Measurements from ENCODE around the gene BICRAL. TPM values are rescaled to one million over a fixed set of nuclear protein-coding genes. Genes with fewer than 3 reads are reported as not detected.

BICRAL gene
- total and polyA plus RNA-seq, 4 donors: 1.7 to 6.8 (median 3.9) TPM

- Histone ChIP-seq H3K4me3 (ENCODE audit: low read depth in 1 of 3, low read length in 3 of 3) (no peak overlapping the region), H3K4me1 (ENCODE audit: control insufficient read depth in 4 of 4, insufficient read depth in 4 of 4, low read length in 3 of 4) (peaks cover 2 to 22% (median 9%) of the 10 kb centered on the region in 4 donors), H3K9ac (ENCODE audit: low read depth in 1 of 2, low read length in 2 of 2) (no peak overlapping the region), H3K27me3 (ENCODE audit: control insufficient read depth in 4 of 4, insufficient read depth in 4 of 4, low read length in 3 of 4) (no peaks in the 10 kb centered on the region), H3K9me3 (ENCODE audit: control insufficient read depth in 4 of 4, low read length in 3 of 4) (no peaks in the 10 kb centered on the region), H3K36me3 (ENCODE audit: control insufficient read depth in 4 of 4, insufficient read depth in 3 of 4, low read depth in 1 of 4, low read length in 3 of 4) (no peaks in the 10 kb centered on the region), H3K27ac (ENCODE audit: low read depth in 1 of 2, low read length in 2 of 2) (no peak overlapping the region)
- WGBS: 78% methylated on average over 5 of the region's 5 CpGs
- no peak for TF ChIP-seq FOXA1 (IDR thresholded peaks at IDR 0.05)
- no peak for TF ChIP-seq GABPA (IDR thresholded peaks at IDR 0.05 in 1 of 2, conservative IDR thresholded peaks at IDR 0.05 in 1 of 2)
- TF ChIP-seq NR2F2 (IDR thresholded peaks at IDR 0.05): no peak
- TF ChIP-seq TAF1 (conservative IDR thresholded peaks at IDR 0.05): no peak
- TF ChIP-seq SP1 (IDR thresholded peaks at IDR 0.05): no peak
- no peak for DNase-seq (ENCODE audit: low spot score)
Measured at GRCh38 chr6:42790549-42791181, 8.8 kb downstream of the BICRAL start.

- no peaks in the 10 kb centered on the region for H3K27me3 ChIP-seq (ENCODE audit: control insufficient read depth in 4 of 4, insufficient read depth in 4 of 4, low read length in 3 of 4)
- H3K9ac ChIP-seq (ENCODE audit: low read depth in 1 of 2, low read length in 2 of 2): no peak overlapping the region
- WGBS: 88% methylated on average over 3 of the region's 3 CpGs
- peaks cover 2 to 11% (median 7%) of the 10 kb centered on the region in 4 donors for H3K4me1 ChIP-seq (ENCODE audit: control insufficient read depth in 4 of 4, insufficient read depth in 4 of 4, low read length in 3 of 4)
- TF ChIP-seq GABPA (IDR thresholded peaks at IDR 0.05 in 1 of 2, conservative IDR thresholded peaks at IDR 0.05 in 1 of 2) (no peak), RXRA (IDR thresholded peaks at IDR 0.05) (no peak), SP1 (IDR thresholded peaks at IDR 0.05) (no peak), JUND (IDR thresholded peaks at IDR 0.05) (no peak), RAD21 (IDR thresholded peaks at IDR 0.05) (no peak), EGR1 (IDR thresholded peaks at IDR 0.05; ENCODE audit: low read depth in 2 of 2) (no peak), HNF4G (IDR thresholded peaks at IDR 0.05) (no peak), NR2F2 (IDR thresholded peaks at IDR 0.05) (no peak), FOXA2 (IDR thresholded peaks at IDR 0.05) (no peak), FOXA1 (IDR thresholded peaks at IDR 0.05) (no peak), REST (IDR thresholded peaks at IDR 0.05) (no peak), CTCF (IDR thresholded peaks at IDR 0.05; ENCODE audit: low read depth, low read length, missing input control) (no peak), TAF1 (conservative IDR thresholded peaks at IDR 0.05) (no peak), YY1 (IDR thresholded peaks at IDR 0.05) (no peak), HNF4A (conservative IDR thresholded peaks at IDR 0.05) (no peak)
- TF ChIP-seq, protein P1, sequence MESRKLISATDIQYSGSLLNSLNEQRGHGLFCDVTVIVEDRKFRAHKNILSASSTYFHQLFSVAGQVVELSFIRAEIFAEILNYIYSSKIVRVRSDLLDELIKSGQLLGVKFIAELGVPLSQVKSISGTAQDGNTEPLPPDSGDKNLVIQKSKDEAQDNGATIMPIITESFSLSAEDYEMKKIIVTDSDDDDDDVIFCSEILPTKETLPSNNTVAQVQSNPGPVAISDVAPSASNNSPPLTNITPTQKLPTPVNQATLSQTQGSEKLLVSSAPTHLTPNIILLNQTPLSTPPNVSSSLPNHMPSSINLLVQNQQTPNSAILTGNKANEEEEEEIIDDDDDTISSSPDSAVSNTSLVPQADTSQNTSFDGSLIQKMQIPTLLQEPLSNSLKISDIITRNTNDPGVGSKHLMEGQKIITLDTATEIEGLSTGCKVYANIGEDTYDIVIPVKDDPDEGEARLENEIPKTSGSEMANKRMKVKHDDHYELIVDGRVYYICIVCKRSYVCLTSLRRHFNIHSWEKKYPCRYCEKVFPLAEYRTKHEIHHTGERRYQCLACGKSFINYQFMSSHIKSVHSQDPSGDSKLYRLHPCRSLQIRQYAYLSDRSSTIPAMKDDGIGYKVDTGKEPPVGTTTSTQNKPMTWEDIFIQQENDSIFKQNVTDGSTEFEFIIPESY (IDR thresholded peaks at IDR 0.05): no peak
- TF ChIP-seq, protein P2, sequence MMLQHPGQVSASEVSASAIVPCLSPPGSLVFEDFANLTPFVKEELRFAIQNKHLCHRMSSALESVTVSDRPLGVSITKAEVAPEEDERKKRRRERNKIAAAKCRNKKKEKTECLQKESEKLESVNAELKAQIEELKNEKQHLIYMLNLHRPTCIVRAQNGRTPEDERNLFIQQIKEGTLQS (IDR thresholded peaks at IDR 0.05): no peak
- TF ChIP-seq, protein P3, sequence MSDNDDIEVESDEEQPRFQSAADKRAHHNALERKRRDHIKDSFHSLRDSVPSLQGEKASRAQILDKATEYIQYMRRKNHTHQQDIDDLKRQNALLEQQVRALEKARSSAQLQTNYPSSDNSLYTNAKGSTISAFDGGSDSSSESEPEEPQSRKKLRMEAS (IDR thresholded peaks at IDR 0.05): no peak
- no peak for DNase-seq (ENCODE audit: low spot score)
- H3K4me3 ChIP-seq (ENCODE audit: low read depth in 1 of 3, low read length in 3 of 3): no peak overlapping the region
- H3K36me3 ChIP-seq (ENCODE audit: control insufficient read depth in 4 of 4, insufficient read depth in 3 of 4, low read depth in 1 of 4, low read length in 3 of 4): no peaks in the 10 kb centered on the region
- H3K27ac ChIP-seq (ENCODE audit: low read depth in 1 of 2, low read length in 2 of 2): no peak overlapping the region
- H3K9me3 ChIP-seq (ENCODE audit: control insufficient read depth in 4 of 4, low read length in 3 of 4): no peaks in the 10 kb centered on the region
Measured at GRCh38 chr6:42791706-42792320, 10.0 kb downstream of the BICRAL start.
